Activated CD4-positive, alpha-beta T cell treated with anti-CD3 and anti-CD28 coated beads, Interleukin-2, amount 50 U/mL, for 4 hours (primary cell): Measurements from ENCODE around the gene MROH2A.

Source experiments
- DNase-seq, 2 experiments: peaks; one replicate each; pipeline ENCODE4 v3.0.0-alpha.2; 2020

Gene MROH2A

DNA sequence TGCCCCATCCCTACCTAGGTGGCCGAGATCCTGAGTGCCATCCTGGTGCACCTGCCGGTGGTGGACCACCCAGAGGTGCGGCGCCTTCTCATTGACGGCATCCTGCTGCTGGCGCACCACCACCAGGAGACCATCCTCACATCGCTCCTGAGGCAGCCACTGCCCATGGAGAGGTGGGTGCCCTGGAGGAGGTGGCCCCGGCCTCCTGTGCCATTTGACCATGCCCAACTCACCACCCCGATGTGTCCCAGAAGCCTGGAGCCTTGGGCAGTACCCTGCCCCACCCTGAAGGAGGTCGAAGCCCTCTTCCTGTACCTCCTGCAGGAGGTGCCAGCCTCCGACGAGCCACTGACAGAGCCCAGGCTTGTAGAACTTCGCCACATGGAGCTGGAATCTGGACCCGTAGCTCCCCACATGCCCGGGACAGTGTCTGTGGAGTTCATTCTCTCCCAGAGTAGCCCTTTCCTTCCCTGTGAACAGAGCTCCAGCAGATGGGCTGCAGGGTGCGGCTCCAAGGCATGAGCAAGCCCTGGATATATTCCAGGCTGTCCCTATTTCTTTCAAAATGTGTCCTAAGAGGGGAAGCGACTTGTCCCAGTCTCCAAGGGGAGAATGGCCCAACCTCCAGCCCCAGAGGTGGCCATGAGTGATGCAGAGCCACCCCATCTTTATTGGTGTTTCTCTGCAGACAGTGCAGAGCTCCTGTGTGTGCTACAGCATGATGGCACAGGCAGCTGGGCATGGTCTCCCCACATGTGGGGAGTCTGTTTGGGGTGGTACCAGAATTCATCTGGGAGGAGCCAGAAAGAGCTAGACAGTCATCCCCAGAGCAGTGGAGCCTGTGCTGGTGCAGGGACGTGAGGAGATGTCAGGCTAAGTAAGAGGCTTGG lies 42.0 kb downstream of the MROH2A start:
- DNase-seq = no peak

DNA sequence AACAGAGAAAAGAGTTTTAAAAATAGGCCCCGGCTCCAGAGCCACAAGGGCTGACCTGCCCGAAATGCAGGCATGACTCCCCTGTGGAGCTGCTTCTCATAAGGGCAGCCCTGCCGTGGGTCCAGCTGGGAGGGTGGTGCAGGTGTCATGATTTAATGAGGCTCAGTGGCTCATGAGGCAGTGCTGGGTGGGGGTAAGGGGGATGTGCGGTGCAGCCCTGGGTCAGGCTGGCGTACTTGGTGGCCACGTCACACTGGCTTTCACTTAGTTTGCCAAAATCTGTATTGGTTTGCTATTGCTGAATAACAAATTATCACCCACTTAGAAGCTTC lies 42.6 kb downstream of the MROH2A start:
- no peak for DNase-seq

- DNase-seq = no peak
Observed at GRCh38 chr2:233821196-233821595, 43.1 kb downstream of the MROH2A start.

DNA sequence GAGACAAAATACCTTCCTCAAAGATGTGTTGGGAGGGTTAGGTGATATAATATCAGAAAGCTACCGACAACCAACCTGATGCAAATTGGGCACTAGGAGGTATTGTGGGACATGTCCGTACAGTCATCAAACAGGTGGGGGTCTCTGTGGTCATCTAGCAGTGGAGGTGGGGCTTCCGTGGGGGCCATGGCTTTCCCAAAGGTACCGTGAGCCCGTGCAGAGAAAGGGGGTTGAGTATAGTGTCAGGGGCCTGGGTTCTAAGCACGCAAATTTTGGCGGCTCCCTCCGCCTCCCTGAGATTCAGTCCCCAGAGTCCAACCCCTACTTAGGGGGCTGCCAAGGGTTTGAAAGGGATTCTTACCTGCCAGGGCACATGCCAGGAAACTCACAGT lies 43.6 kb downstream of the MROH2A start:
- DNase-seq = no peak

DNA sequence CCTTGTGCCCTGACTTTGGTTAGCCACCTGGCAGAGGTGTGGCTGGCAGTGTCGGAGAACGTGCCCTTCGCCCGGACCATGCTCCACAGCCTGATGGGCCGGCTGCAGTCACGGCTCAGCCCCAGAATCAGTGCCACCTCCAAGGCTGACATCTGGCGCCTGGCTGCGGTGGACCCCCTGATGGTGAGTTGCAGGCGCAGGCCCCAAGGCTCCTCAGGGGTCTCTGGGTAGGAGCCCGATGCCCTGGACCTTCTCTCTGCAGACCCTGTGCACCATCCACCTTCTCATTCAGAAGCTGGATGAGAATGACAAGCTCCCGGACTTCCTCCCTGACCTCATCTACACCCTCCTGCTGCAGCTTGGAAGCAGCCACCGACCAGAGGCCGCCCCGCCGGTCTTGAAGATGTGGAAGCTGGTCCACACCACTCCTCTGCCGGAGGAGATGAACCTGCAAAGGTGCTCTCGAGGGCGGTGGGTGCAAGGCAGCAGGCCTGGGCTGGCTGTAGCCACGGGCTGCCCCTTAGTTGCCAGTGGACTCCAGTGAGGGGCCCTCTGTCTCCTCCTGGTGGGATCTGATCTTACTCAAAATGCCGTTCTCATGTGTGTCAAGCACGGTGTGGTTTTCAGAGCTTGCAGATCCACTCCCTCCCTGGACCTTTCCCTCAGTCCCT lies 44.1 kb downstream of the MROH2A start:
- no peak for DNase-seq

- DNase-seq = no peak
Observed at GRCh38 chr2:233822781-233823730, 44.9 kb downstream of the MROH2A start.

DNA sequence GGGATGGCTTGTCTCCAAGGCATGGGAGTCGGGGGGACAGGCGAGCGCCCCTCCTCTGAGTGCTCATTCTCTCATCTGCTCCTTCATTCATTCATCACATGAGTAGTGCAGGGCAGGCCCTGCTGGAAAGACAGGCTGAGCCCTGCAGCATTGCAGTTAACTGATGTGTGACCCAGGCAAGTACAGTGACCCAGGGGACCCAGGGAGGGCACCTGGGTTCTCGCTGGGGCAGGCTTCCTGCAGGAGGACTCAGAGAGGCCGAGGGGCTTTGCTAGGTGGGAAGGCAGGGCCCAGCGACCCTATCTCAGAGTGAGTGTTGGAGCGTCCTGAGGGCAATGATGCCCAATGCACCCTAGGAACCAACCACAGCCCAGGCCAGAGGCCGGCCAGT lies 45.6 kb downstream of the MROH2A start:
- DNase-seq = no peak

DNA sequence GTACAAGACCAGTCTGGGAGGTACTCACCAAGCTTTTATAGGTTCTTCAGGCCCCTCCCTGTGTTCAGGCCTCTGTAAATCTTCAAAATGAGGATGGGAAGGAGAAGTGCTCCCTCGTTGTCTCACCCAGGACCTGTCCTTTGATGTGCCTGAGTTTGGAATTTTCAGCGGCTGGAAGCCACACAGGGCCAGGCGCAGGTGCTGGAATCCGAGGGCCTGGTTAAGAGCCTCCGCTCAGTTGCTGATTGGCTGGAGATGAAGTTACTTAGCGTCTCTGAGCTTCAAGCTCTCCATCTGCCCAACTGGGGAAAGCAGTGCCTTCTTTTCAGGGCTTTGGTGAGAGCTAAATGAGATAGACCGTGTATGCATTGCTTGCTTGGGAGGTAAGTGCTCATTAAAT lies 46.2 kb downstream of the MROH2A start:
- no peak for DNase-seq

DNA sequence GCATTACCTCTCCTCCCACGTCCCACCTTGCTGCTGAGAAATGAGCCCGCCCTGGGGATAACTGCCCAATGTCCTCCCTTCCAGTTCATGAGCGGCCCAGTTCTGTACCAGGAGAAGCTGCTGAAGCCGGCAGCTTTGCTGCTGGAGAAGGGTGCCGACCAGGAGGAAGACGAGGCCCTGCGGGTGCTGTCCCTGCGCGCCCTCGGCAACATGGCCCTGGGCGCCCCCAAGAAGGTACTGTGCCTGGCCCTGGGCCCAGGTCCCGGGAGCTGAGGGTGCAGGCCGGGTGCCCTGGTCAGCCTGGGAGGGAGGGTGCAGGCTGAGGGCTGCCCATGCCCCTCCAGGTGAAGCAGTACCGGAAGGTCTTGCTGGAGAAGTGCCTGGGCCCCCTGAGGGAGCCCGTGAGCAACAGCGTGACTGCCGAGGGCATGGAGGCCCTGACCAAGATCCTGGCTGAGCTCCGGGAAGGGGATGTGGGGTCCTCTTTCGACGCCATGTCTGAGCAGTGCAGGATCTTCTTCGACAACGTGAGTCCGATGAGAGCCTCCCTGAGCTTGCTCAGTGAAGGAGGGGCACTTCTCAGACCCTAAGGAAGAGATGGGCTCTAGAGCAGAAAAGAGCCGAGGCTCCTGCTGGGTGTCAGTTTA lies 50.5 kb downstream of the MROH2A start:
- no peak for DNase-seq

DNA sequence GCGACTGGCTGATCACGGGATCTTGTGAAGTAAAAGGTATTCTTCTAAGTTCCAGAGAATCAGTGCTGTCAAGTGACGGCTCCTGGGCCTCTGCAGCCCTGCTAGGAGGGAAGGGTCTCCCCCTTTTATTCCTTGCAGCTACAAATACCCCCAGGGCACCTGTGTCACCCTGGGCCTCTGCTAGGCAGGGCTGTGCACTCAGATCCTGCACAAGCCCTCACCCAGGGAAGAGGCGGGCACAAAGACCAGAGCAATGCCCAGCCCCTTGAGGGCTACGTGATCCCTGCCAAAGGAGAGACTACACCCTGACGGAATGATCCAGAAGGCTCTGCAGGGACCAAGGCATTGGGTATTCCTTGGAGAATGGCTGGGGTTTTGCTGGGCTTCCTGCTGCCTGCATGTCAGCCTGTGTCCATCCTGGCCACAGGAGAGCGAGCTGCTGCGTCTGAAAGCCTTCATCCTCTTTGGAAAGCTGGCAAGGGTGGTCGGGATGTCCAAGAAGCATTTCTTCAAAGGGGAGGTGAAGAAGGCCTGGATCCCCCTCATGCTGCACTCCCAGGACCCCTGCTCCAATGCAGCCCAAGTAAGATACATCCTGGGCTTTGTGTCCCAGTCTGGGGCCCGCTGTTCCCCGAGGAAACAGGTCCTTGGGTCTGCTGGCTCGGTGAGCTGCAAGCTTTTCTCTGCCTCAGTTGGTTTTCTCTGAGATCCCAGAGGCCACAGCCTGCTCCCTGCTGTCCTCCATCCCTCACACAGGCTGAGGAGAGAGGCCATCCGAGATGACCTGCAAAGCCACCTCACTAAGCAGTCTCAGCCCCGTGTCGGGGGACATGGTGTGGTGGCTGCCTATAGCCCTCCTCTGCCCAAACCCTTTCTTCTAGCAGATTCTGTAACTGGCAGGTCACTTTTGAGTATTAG lies 51.3 kb downstream of the MROH2A start:
- DNase-seq = no peak

DNA sequence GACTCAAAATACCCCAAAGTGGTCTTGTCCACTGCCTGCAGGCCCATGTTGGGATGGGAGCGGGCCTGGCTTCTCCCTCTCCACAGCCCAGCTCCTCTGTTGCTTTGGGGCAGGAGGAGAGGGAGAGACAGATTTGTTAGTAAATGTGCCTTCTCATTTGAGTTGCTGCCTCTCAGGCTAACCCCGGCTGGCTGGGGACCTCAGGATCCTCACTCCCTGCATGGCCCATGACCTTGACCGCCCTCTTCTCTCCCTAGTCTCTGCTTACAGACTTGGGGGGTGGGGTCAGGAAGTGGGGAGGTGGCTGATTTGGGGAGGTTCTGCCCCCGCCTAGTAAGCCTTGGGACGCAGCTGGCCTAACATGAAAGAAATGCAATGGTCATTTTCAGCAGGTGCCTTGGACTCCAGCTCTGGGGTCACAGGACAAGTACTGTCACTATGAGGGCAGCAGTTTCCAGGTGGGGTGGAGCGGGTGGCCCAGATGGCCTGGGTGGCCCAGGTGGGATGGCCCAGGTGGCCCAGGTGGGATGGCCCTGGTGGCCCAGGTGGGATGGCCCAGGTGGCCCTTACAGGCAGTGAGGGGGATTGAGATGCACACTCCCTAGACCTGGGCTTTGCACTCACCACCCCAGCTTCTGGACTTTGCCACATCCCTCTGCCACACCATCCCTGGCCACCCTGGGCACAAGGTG lies 52.1 kb downstream of the MROH2A start:
- DNase-seq = no peak

- no peak for DNase-seq
Observed at GRCh38 chr2:233831011-233831721, 53.0 kb downstream of the MROH2A start.

DNA sequence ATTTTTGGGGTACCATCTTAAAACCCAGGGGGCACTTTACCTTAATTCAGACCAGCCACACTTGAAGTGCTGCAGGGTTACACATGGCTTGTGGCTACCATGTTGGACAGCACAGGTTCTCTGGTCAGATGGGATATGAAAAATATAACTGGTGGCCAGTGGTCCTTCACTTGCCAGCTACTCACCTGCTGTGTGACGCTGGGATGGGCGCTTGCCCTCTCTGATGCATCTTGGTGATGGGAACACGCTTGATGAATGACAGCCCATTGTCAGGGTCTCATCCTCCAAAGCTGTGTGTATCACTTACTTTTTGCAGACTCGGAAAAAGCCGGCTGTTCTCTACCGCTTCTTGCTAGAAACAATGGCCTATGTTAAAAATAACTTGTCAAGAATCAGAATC lies 53.7 kb downstream of the MROH2A start:
- DNase-seq = no peak

GRCh38 chr2:233832414-233832813 lies 54.3 kb downstream of the MROH2A start:
- no peak for DNase-seq

DNA sequence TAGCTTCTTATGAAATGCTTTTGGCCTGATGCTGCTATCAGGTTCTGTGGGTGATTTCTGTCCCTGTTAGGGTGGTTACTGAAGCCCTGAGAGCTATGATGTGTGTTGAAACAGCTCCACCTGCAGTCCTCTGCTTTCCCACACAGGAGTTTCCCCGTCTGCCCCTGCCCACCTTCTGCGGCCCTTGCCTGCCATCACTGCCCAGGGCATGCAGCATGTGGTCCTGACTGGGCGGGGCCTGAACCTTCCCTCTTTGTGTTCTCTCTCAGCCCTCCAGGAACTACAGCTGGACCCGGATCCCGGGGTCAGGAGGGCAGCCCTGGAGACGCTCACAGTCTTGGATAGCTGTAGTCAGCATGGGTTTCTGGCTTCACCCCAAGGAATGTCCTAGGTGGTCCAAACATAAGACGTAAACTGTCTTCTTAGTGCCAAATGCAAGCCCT lies 54.8 kb downstream of the MROH2A start:
- DNase-seq = no peak

DNA sequence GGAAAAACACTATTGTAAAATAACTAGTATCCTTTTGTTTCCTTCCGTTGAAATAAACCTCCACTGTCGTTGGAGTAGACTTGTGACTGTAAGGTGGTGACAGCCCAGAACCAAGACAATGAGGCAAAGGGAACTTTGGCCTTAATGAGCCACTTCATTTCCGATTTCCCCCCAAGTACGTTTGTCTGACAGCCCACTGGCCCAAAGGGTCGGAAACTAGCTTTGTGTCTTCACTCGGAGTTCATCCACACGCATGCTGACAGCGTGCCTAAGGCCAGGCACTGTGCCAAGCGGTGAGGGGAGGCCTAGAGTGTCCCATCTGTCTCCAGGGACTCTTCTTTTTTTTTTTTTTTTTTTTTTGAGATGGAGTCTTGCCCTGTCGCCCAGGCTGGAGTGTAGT lies 55.2 kb downstream of the MROH2A start:
- DNase-seq = no peak

GRCh38 chr2:233835230-233836186 lies 57.4 kb downstream of the MROH2A start:
- DNase-seq = no peak

DNA sequence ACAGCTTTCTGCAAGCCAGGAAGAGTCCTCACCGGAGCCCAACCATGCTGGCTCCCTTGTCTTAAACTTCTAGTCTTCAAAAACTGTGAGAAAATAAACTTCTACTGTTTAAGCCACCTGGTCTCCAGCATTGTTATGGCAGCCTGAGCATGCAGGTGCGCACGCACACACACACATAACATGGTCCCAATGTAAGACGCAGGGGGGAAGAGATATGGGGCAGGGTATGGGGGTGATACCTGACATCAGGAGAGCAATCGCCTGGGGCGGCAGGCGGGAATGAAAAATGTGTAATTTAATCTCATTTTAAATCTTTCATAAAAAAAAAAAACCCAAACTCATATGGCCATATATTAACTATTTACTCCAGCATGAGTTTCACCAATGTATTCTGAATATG lies 58.2 kb downstream of the MROH2A start:
- no peak for DNase-seq

GRCh38 chr2:233837694-233838229 lies 59.6 kb downstream of the MROH2A start:
- DNase-seq = no peak
